ENCODE measurements around the gene VARS2. TPM values are rescaled to one million over a fixed set of nuclear protein-coding genes. Genes with fewer than 3 reads are reported as not detected.
A peak's percentile ranks its signal among the peaks of the same experiment; 100 is the strongest.

Gene VARS2
- polyA plus RNA-seq, 1 donor (not counting 4 experiments of a cell fraction or from before 2014, with no cell fraction given) = 13.8 TPM

GRCh38 chr6:30914854-30915590 lies 984 bp downstream of the VARS2 start:
- Histone ChIP-seq H3K9ac (ENCODE audit: control insufficient read depth, extremely low read depth, insufficient read depth, low read length) (peak overlapping the region; percentile 87), H3K27ac (ENCODE audit: control insufficient read depth, insufficient read depth, low read length) (peak overlapping the region; percentile 59), H3K27me3 (ENCODE audit: control insufficient read depth, extremely low read depth, insufficient read depth, low read length) (no peaks in the 10 kb centered on the region), H3K9me1 (ENCODE audit: control insufficient read depth, extremely low read depth, insufficient read depth, low read length) (no peaks in the 10 kb centered on the region), H3K4me1 (ENCODE audit: control insufficient read depth, extremely low read depth, insufficient read depth, low read length) (peaks cover 22% of the 10 kb centered on the region), H3K36me3 (ENCODE audit: control insufficient read depth in 2 of 2, extremely low read depth in 1 of 2, insufficient read depth in 2 of 2, low read length in 2 of 2) (peaks cover 26 to 27% of the 10 kb centered on the region in 2 experiments), H3K4me2 (ENCODE audit: control insufficient read depth, extremely low read depth, insufficient read depth, low read depth, low read length) (peak overlapping the region; percentile 96), H3K4me3 (ENCODE audit: control insufficient read depth in 2 of 3, extremely low read depth in 1 of 3, insufficient read depth in 2 of 3, low read depth in 1 of 3, low read length in 3 of 3) (peak overlapping the region; percentile 45 to 77 (median 72)), H3K9me3 (ENCODE audit: control insufficient read depth, low read depth, low read length) (no peaks in the 10 kb centered on the region), H3K79me2 (ENCODE audit: control insufficient read depth, insufficient read depth, low read length) (no peaks in the 10 kb centered on the region), H2AFZ (ENCODE audit: control insufficient read depth, low read length) (peak overlapping the region; percentile 75), H4K20me1 (ENCODE audit: control insufficient read depth, extremely low read depth, insufficient read depth, low read length) (no peaks in the 10 kb centered on the region)
- no peak for DNase-seq (ENCODE audit: low read depth, low spot score)
- no peak for TF ChIP-seq EZH2 (IDR thresholded peaks at IDR 0.05; ENCODE audit: low read length)
- TF ChIP-seq CTCF (optimal IDR thresholded peaks at IDR 0.05 in 1 of 3, IDR thresholded peaks at IDR 0.05 in 1 of 3, conservative IDR thresholded peaks at IDR 0.05 in 1 of 3; ENCODE audit: extremely low read depth in 1 of 3, insufficient read depth in 2 of 3, low read length in 3 of 3) = no peak
- no peak for FAIRE-seq
- dilution Hi-C loops (cut with MboI; ENCODE audit: extremely low pct_ligation_motif_present, low sequenced_read_pairs) = no loop called here

GRCh38 chr6:30915591-30915946 lies 1.5 kb downstream of the VARS2 start:
- Histone ChIP-seq H3K27ac (ENCODE audit: control insufficient read depth, insufficient read depth, low read length) (peak overlapping the region; percentile 59), H3K4me1 (ENCODE audit: control insufficient read depth, extremely low read depth, insufficient read depth, low read length) (peaks cover 22% of the 10 kb centered on the region), H3K4me3 (ENCODE audit: control insufficient read depth in 2 of 3, extremely low read depth in 1 of 3, insufficient read depth in 2 of 3, low read depth in 1 of 3, low read length in 3 of 3) (peak overlapping the region in 1 of 3 experiments; percentile 77), H3K36me3 (ENCODE audit: control insufficient read depth in 2 of 2, extremely low read depth in 1 of 2, insufficient read depth in 2 of 2, low read length in 2 of 2) (peaks cover 23 to 26% of the 10 kb centered on the region in 2 experiments), H4K20me1 (ENCODE audit: control insufficient read depth, extremely low read depth, insufficient read depth, low read length) (no peaks in the 10 kb centered on the region), H3K9ac (ENCODE audit: control insufficient read depth, extremely low read depth, insufficient read depth, low read length) (no peak overlapping the region), H3K9me3 (ENCODE audit: control insufficient read depth, low read depth, low read length) (no peaks in the 10 kb centered on the region), H3K27me3 (ENCODE audit: control insufficient read depth, extremely low read depth, insufficient read depth, low read length) (no peaks in the 10 kb centered on the region), H3K9me1 (ENCODE audit: control insufficient read depth, extremely low read depth, insufficient read depth, low read length) (no peaks in the 10 kb centered on the region), H3K4me2 (ENCODE audit: control insufficient read depth, extremely low read depth, insufficient read depth, low read depth, low read length) (peak overlapping the region; percentile 96), H3K79me2 (ENCODE audit: control insufficient read depth, insufficient read depth, low read length) (no peaks in the 10 kb centered on the region), H2AFZ (ENCODE audit: control insufficient read depth, low read length) (no peak overlapping the region)
- FAIRE-seq (peak; percentile 71), DNase-seq (ENCODE audit: low read depth, low spot score) (no peak)
- dilution Hi-C loops (cut with MboI; ENCODE audit: extremely low pct_ligation_motif_present, low sequenced_read_pairs) = no loop called here
- TF ChIP-seq EZH2 (IDR thresholded peaks at IDR 0.05; ENCODE audit: low read length) (no peak), CTCF (optimal IDR thresholded peaks at IDR 0.05 in 1 of 3, IDR thresholded peaks at IDR 0.05 in 1 of 3, conservative IDR thresholded peaks at IDR 0.05 in 1 of 3; ENCODE audit: extremely low read depth in 1 of 3, insufficient read depth in 2 of 3, low read length in 3 of 3) (peak; percentile 56 to 64 (median 60))

All from keratinocyte (primary cell).